ENCODE results near the gene TESK2. TPM values are rescaled to one million over a fixed set of nuclear protein-coding genes. Genes with fewer than 3 reads are reported as not detected.

The TESK2 gene
- total and polyA plus RNA-seq, 8 donors: 1.5 to 3.6 (median 2.6) TPM

DNA sequence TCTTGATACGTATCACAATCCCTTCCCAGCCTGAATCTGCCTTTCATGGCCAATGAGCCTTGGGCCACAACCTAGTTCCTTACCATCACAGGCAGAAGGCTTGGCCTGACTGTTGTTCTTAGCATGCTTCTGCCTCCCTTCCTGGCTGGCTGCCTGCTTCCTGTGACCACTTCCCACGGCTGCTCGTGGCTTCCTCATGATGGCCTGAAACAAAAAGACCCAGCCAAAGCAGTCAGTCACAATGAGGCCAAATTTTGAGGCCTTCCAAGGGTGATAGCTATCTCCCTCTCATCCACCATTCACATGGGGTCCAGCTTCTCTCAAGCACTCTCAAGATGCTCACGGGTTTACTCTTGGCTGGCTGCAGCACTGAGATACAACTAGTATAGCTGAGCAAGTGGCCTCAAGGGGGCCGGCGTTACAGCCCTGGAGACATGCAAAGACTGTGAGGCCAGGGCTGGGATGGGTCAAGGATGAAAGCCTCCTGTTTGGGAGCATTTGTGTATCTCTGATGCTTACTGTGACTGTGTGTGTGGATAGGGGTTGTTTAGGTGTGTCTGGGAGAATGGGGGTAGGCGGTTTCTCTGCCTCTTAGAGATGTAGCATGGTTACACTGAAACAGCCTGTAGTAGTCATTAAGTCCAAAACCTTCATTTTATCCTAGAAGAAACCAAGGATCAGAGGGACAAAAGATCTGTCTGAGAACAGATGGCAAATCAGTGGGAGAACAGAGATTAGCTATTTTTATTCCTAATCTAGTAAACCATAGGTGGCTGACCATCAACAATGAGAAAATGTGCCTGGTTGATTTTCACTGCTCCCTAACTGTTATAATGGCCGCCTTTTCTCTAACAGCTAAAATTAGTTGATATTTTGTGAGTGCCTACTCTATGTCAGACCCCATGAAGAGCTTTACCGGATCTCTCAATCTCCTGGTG, 156.4 kb downstream of the TESK2 start:
- Histone ChIP-seq H3K4me1 (peaks cover 0 to 4% (median 0%) of the 10 kb centered on the region in 3 donors), H3K27me3 (no peaks in the 10 kb centered on the region), H3K4me3 (no peak overlapping the region), H3K9me3 (no peaks in the 10 kb centered on the region), H3K27ac (no peak overlapping the region), H3K36me3 (peaks cover 0 to 18% (median 0%) of the 10 kb centered on the region in 3 donors)
- FAIRE-seq (no peak), ATAC-seq (peak in 2 of 4 donors; percentile 28 to 51), DNase-seq (no peak)
- TF ChIP-seq, protein P1, sequence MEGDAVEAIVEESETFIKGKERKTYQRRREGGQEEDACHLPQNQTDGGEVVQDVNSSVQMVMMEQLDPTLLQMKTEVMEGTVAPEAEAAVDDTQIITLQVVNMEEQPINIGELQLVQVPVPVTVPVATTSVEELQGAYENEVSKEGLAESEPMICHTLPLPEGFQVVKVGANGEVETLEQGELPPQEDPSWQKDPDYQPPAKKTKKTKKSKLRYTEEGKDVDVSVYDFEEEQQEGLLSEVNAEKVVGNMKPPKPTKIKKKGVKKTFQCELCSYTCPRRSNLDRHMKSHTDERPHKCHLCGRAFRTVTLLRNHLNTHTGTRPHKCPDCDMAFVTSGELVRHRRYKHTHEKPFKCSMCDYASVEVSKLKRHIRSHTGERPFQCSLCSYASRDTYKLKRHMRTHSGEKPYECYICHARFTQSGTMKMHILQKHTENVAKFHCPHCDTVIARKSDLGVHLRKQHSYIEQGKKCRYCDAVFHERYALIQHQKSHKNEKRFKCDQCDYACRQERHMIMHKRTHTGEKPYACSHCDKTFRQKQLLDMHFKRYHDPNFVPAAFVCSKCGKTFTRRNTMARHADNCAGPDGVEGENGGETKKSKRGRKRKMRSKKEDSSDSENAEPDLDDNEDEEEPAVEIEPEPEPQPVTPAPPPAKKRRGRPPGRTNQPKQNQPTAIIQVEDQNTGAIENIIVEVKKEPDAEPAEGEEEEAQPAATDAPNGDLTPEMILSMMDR (IDR thresholded peaks at IDR 0.05): no peak
- intact Hi-C loops (cut with DNase I): no loop called here
- 81 to 84% methylated on average over 9 of the region's 9 CpGs for WGBS, 2 donors

DNA sequence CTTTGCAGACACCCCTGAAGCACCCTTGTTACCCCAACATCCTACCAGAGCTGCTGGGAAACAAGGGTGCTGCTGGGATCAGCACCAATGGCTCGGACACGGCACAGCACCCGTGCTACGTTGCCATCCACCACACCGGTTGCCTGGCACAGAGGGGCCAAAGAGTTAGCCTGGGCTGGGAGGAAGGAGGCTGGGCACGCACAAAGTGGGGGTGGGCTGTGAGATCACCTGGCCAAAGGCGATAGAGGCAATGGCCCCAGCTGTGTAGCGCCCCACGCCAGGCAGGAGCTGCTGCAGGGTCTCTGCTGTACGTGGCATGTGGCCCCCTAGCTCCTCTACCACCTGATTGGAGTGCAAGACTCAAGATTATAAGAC, 158.6 kb downstream of the TESK2 start:
- ATAC-seq (no peak), DNase-seq (no peak), FAIRE-seq (no peak)
- Histone ChIP-seq H3K36me3 (peaks cover 0 to 18% (median 0%) of the 10 kb centered on the region in 3 donors), H3K27me3 (no peaks in the 10 kb centered on the region), H3K27ac (no peak overlapping the region), H3K4me3 (no peak overlapping the region), H3K9me3 (no peaks in the 10 kb centered on the region), H3K4me1 (peaks cover 0 to 3% (median 1%) of the 10 kb centered on the region in 3 donors)
- TF ChIP-seq, protein P1 (IDR thresholded peaks at IDR 0.05): no peak
- WGBS, 2 donors: 95 to 96% methylated on average over 10 of the region's 10 CpGs
- intact Hi-C loops (cut with DNase I): no loop called here

DNA sequence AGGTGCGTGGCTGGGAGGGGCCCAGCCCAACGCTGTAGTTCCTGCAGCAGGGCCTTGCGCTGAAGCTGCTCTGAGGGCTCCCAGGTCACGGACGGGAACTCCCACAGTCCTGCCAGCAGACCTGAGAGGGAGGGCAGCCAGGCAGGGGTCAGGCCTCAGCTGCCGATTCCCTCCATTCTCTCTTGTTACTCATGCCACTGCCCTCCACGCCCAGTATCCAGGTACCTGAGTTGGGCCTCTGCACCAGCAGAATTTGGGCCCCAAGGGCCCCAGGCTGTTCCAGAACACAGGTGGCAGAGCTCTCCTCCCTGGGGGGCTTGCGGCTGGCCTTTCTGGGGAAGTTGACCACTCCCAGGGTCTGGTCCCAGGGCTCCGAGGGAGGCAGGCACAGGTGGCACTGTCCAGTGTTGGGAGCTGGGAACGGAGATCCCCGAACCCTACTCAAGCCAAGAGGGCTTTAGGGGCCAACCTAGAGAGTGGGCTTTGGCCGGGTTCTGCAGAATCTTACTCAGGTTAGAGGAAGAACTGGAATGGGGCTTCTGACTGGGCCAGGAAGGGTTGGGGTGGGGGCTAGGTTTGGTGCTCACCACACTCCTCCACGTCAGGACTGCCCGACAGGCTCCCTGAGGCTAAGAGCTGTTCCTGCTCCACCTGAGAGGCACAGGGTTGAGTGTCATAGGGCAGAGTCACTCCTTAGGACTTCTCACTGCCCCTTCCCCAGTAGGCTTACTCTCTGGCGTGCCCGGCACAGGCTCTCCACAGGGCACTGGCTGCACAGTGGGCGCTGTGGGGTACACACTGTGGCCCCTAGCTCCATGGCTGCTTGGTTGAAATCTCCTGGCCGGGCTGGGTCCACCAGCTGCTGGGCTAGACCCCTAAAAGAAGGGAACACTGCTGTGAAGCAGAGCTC, 159.3 kb downstream of the TESK2 start:
- ATAC-seq (no peak), FAIRE-seq (no peak), DNase-seq (no peak)
- Histone ChIP-seq H3K27me3 (no peaks in the 10 kb centered on the region), H3K9me3 (no peaks in the 10 kb centered on the region), H3K4me3 (no peak overlapping the region), H3K4me1 (peaks cover 0 to 8% (median 5%) of the 10 kb centered on the region in 3 donors), H3K27ac (no peak overlapping the region), H3K36me3 (peaks cover 0 to 18% (median 0%) of the 10 kb centered on the region in 3 donors)
- intact Hi-C loops (cut with DNase I): no loop called here
- 94 to 97% methylated on average over 18 of the region's 18 CpGs for WGBS, 2 donors
- TF ChIP-seq, protein P1 (IDR thresholded peaks at IDR 0.05): no peak

DNA sequence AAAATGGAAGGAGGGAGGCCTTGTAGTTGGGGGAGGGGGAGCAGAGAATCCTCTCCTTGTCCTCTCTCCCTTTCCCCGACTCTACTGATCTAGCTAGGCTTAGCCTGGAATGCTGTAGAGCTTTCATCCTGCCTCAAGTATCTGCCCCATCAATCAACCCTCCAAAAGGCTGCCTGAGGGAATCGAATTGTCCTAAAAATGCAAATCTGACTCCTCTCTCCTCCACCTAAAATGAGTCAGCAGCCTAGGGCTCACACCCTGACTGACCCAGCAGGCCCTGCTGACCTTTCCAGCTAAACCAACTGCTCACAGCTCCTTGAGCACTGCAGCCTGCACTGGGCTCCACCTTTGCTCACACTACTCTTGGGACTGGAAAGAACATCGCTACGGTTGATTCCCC, 161.5 kb downstream of the TESK2 start:
- intact Hi-C loops (cut with DNase I): no loop called here
- H3K36me3 ChIP-seq: peaks cover 0 to 18% (median 0%) of the 10 kb centered on the region in 3 donors
- H3K27ac ChIP-seq: no peak overlapping the region
- no peaks in the 10 kb centered on the region for H3K9me3 ChIP-seq
- no peak for DNase-seq
- H3K4me1 ChIP-seq: peaks cover 0 to 8% (median 5%) of the 10 kb centered on the region in 3 donors
- TF ChIP-seq, protein P1 (IDR thresholded peaks at IDR 0.05): no peak
- FAIRE-seq: no peak
- no peak for ATAC-seq
- 76 to 87% methylated on average over 4 of the region's 4 CpGs for WGBS, 2 donors
- no peak overlapping the region for H3K4me3 ChIP-seq
- no peaks in the 10 kb centered on the region for H3K27me3 ChIP-seq

All from pancreas (tissue), 10 donors.